Cardiac septum (tissue), 1 donor: ENCODE data around the gene CD68. TPM values are rescaled to one million over a fixed set of nuclear protein-coding genes. Genes with fewer than 3 reads are reported as not detected.
"Not testable (repeated sequence)": the region's sequence is repeated elsewhere in the genome, so short reads cannot be mapped to it uniquely, and the experiment has no call there.

Source experiments
- DNase-seq: peaks from one replicate; pipeline ENCODE4 v3.0.0-alpha.2; 2020; ENCODE audit warnings: low spot score
- intact Hi-C: fragments of 100-400 bp; cut with DNase I; formaldehyde crosslinking; loops from one replicate; pipeline ENCODE4 v1.14.0; 2022
- total RNA-seq: library from RNA; stranded (reverse); fragmentation: NEBNext Ultra II Directional; extraction: Animal tissue kit (Norgen Biotek cat#: 25700); gene quantifications from one replicate; pipeline ENCODE4 v1.2.1, GENCODE V29; 2021
- donor health status: DM: no; HTN: no; CAD: no.

The CD68 gene
- total RNA-seq, 1 donor from 2014 or later, result 11.4 TPM

DNA sequence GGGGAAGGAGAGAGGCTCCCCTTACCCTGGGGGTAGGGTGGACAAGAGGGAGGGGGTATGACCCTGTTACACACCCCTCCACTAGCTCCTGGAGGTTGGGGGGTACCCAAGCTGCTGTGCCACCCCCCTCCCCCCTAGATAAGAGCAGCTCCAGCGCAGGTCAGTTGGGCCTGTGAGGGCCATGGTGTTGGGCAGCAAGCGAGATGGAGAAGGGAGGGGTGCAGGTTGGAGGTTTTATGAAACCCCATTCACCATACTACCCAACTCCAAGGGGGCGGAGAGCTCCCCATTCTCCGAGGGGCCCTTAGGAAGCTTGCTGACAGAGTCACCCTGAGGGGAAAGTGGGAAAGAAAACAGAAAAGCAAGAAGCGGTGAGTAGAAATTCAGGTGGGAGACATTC, 12.2 kb downstream of the CD68 start:
- DNase-seq, result no peak
- intact Hi-C loops, result no loop called here

DNA sequence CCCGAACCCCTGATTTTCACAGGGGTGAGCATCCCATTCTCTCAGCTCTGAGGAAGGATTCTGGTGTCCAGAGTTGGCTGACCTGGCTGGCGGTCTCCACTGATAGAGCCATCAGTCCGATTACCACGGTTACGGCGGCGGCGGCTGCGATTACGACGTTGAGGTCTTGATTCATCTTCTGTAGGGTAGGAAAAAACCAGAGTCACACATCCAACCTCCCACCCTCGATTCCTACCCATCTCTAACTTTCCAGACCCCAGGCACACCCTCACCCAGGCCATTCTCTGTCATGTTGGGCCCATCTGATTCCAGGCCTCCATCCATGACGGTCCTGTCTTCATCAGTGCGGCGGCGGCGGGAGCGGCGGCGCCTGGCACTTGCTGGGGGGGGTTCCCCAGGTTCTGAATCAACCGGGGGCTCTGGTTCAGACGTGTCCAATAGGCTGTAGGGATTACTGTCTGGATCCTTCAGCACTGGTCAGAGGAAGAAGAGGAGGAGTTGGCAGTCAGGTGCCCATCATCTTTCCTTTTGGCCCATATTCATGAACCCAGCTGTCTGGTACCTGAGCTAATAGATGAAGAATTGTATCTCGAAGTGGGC, 13.1 kb downstream of the CD68 start:
- DNase-seq, result no peak
- intact Hi-C loops, result no loop called here

DNA sequence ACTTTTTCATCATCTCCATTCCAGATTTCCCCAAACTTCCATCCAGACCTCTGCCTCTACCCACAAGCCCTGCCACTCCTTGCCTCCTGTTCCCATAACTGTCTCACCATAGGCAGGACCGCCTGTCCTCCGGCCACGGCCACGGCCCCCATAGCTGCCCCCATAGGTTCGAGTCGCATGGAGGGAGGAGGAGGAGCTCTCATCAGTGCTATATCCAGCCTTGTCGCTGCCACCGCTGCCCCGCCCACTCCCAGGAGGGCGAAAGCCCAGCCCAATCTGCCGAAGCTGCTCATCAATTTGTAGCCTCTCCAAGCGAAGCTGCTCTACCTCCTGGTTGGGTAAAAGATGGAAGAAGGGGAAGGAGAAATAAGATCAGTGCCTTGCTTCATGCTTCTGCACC, 13.9 kb downstream of the CD68 start:
- no peak for DNase-seq
- intact Hi-C loops, result no loop called here

DNA sequence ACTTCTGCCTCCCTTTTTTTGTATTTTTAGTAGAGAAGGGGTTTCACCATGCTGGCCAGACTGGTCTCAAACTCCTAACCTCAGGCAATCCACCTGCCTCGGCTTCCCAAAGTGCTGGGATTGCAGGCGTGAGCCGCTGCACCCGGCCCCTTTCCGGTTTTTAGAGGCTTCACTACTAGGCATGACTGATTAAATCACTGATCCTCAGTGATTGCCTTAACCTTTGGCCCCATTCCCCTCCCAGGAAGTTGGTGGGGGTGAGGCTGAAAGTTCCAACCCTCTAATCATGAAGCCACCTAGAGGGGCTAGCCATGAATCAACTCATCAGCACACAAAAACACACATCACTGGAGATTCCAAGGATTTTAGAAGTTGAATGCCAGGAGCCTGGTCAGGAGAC, 18.1 kb downstream of the CD68 start:
- intact Hi-C loops, DNase-seq: not testable (repeated sequence)

DNA sequence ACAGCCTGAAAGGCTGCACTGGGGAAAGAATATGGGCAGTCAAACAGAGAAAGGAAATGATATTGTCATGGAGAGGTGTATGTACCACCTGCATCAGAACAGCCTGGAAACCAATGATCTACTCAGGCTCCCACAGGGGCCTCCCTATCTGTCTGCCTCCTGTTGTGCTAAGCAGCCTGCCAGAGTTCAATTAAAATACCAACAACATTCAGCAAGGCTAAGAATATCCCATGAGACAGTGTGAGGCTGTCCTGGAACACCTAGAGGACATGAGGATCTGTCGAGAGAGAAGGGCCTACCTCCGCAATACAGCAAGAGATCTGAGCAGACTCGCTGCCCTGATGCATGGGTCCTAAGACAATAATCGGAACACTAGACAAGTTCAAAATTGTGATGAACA, 26.8 kb downstream of the CD68 start:
- intact Hi-C loops, result no loop called here
- DNase-seq, result no peak

DNA sequence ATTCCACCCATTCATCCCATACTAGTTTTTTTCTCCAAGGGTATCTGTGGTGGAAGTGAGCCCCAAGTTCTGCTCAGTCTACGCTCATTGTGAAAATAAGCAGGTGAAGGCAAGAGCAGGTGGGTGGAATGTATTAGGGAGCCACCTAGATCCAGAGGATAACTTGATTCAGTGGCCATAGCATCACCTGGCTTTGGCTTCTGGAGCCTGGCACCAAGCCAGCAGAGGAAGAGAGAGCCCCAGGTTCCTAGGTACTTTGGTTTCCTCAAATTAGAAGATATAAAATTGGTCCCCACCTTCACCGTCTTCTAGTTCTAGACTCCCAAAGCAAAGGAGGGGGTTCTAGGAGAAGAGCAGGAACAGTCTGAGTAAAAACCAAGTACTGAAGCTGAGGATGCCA, 31.2 kb downstream of the CD68 start:
- intact Hi-C loops, result loop anchor here (5.0 kb wide), 1 partner anchor 77 kb away; the partner anchor contains the start of genes TP53 and WRAP53
- no peak for DNase-seq

DNA sequence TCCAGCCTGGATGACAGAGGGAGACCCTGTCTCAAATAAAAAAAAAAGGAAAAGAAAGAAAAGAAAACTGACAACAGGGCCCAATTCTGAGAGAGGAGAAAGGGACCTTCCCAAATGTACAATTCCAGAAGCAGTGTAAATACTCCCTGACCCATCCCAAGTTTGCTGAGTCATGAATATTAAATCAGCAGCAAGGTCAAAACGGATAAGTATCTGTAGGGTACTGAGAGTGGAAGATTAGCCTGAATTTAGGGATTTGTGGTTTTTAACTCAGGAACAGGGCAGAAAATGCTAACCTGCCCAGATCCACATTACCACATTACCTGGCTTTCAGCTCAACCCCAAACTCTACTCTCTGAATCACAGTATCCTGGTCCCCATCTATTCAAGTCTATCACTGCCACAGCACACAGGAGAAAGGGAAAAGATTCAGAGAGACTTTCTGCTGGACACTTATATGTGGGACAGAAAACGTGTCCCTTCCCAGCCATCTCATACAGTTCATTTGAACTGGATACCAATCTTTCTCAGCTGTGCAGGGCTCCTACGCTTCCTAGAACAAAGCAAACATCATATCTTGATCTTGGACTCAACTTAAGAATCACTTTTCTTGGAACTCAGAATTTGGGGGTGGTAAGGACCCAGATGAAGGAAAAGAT, 32.3 kb downstream of the CD68 start:
- DNase-seq, result no peak
- intact Hi-C loops, result loop anchor here (5.0 kb wide), 1 partner anchor 76 kb away; the partner anchor contains the start of genes TP53 and WRAP53

DNA sequence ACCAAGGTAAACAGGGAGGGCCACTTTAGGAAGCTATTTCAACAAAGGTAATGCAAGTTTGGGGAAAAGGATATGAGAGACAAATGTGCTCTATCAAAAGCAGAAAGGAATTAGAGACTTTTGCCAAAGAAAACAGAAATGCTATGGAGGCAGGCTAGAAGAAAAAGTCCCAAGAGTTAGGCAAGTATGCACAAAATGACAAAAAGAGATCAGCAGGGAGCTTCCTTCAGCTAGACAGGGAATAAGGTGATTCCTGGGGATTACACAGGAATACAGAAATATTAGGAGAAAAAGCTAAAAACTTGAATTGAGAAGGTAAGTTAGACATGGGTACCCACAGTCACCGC, 32.8 kb downstream of the CD68 start:
- intact Hi-C loops, result loop anchor here (5.0 kb wide), 1 partner anchor 75 kb away; the partner anchor contains the start of genes TP53 and WRAP53
- DNase-seq, result no peak

DNA sequence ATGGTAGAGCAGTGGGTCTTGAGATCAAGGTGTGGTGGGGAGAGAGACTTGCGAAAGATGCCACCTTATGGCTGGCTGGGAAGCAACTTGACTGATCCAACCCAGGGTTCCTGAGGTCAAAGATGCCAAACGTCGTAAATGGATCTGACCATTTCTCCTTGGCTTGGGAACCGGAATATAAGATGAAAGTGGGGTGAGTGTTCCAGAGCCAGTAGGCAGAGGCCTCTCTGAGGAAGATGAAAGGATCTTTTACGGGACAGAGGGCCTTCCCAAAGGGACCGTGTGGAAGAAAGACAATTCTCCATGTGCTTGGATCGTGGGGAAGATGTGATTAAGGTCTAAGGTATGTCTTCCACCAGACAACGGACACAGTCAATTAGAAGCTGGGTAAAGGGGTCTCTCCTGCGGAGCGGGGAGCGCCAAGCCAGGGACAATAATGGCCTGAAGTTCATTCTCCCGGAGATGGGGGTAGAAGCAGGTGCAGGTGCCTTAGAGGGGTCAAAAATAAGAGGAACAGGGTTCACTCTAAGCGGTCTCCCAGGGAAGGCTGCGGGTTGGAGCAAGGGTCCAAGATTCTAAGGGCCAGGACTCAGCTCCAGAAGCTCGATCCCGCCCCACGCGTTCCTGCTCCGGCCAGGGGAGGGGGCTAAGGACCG, 34.5 kb downstream of the CD68 start:
- DNase-seq, result no peak
- intact Hi-C loops, result loop anchor here (2.0 to 5.0 kb wide), 2 partner anchors 31 to 73 kb away; partner anchors contain the start of genes MPDU1, TP53 and WRAP53

DNA sequence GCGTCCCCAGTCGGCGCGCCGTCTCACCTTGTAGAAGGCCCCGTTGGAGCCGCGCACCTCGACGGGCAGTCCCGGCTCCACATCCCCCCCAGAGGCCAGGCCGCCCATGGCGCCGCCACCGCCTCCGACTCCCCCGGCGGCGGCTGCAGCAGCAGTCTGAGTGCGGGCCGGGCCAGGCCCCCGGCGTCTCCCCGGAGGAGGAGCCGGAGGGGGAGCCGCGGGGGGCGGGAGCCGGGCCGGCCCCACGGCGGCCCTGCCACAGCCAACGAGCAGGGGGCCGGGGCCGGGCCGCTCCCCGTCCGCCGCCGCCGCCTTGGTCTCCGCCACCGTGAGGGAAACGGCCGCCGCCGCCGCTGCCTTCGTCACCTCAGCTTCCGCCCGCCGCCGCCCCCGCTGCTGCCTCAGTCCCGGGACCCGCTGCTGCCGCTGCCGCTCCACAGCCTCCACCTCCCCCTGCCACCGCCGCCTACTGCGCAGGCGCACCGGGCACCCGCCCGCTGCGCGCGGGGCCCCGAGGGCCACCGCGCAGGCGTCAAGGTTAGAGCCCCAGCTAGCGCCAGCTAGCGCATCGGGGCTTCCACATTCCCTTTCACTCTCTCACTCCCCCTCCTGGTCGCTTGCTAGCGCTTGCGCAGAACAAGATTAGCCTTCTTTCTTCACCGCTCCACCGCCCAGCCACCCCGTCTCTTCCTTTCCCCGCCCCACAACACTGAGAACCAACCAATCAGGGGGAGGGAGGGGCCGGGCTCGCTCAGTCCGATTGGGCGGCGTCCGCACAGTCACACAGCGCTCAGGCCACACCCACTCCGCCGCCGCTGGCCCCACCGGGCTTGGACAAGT, 35.2 kb downstream of the CD68 start, which contains the start of gene FXR2:
TSS of gene FXR2 (minus strand) at position 473 of the 840 bp plus-strand sequence. CDS start at position 108, 365 bp downstream.
- intact Hi-C loops, result loop anchor here (2.0 to 5.0 kb wide), 2 partner anchors 32 to 73 kb away; partner anchors contain the start of genes MPDU1, TP53 and WRAP53
- peak; percentile 100 for DNase-seq

DNA sequence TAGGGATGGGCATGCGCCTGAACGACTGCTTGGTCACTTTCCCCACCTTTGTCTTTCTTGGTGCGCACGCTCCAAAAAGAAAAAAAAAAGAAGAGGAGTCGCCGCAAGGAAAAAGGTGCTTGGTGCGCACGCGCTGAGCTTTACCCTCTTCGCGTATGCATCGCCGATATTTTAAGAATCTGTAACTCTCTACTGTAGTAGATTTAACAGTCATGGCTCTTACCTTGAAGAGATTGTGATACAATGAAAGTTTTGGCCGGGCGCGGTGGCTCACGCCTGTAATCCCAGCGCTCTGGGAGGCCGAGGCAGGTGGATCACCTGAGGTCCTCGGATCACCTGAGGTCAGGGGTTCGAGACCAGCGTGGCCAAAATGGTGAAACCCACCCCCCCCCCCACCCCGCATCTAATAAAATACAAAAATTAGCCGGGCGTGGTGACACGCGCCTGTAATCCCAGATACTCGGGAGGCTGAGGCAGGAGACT, 35.9 kb downstream of the CD68 start:
- intact Hi-C loops, result loop anchor here (2.0 kb wide), 1 partner anchor 33 kb away; the partner anchor contains the start of gene MPDU1
- no peak for DNase-seq

DNA sequence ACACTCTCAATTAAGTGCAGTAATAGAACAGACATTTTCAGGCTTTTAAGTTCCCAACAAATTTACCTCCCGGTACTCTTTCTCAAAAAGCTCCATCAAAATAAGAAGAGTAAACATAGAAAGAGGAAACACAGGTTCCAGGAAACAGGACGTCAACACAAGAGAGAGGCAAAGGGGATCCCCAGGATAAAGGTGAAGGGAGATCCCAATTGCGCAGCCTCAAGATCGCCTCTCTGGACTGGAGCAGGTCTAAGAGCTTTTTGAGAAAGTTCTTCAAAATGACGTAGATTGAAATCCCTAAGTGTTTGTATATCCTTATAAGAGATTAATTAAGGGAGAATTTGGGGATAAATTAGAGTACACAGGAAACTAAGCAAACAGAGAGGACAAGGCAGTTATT, 39.2 kb downstream of the CD68 start:
- intact Hi-C loops, result no loop called here
- no peak for DNase-seq

DNA sequence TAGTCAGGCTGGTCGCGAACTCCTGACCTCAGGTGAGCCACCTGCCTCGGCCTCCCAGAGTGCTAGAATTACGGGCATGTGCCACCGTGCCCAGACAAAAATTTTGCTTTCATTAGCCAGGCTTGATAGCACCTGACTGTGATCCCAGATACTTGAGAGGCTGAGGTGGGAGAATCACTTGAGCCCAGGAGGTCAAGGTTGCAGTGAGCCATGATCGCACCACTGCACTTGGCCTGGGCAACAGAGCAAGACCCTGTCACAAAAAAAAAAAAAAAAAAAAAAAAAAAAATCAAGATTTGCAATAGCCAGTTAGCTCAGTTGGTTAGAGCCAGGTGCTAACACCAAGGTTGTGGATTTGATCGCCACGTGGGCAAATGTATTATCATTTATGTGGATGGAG, 41.4 kb downstream of the CD68 start:
- intact Hi-C loops, result no loop called here
- DNase-seq, result no peak

DNA sequence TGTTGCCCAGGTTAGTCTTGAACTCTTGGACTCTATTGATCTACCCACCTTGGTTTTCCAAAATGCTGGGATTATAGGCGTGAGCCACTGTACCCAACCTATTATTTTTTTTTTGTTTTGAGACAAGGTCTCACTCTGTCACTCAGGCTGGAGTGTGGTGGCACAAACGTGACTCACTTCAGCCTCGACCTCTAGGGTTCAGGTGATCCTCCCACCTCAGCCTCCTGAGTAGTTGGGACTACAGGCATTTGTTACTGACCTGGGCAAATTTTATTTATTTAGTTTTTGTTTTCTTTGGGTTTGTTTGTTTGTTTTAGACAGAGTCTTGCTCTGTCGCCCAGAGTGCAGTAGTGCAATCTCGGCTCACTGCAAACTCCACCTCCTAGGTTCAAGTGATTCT, 44.2 kb downstream of the CD68 start:
- no peak for DNase-seq
- intact Hi-C loops, result no loop called here

DNA sequence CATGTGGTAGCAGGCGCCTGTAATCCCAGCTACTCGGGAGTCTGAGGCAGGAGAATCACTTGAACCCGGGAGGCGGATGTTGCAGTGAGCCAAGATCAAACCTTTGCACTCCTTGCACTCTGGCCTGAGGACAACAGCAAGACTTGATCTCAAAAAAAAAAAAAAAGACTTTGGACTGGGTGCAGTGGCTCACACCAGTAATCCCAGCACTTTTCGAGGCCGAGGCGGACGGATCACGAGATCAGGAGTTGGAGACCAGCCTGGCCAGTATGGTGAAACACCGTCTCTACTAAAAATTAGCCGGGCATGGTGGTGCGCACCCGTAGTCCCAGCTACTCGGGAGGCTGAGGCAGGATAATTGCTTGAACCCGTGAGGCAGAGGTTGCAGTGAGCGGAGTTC, 46.3 kb downstream of the CD68 start:
- not testable (repeated sequence) for DNase-seq
- intact Hi-C loops, result loop anchor here (5.0 kb wide), 1 partner anchor 38 kb away; no protein-coding TSS in a partner anchor

DNA sequence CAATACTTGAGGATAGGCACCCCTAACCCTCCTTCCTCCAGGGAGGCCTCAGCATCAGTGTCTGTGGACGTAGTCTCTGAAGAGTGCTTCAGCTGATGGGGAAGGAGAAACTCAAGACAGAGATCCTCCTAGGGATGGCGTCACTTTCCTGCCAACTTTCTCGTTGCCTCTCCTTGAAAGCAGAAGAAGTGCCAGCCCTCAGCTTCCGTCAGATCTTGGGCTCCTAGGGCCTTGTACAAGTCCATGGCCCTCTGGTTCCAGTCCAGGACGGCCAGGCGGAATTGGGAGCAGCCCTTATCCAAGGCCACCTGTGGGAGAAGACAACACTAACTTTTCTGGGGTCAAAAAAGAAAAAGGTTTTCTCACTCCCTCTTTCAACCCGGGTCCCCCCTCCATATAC, 46.9 kb downstream of the CD68 start:
- no peak for DNase-seq
- intact Hi-C loops, result loop anchor here (5.0 kb wide), 1 partner anchor 39 kb away; no protein-coding TSS in a partner anchor

DNA sequence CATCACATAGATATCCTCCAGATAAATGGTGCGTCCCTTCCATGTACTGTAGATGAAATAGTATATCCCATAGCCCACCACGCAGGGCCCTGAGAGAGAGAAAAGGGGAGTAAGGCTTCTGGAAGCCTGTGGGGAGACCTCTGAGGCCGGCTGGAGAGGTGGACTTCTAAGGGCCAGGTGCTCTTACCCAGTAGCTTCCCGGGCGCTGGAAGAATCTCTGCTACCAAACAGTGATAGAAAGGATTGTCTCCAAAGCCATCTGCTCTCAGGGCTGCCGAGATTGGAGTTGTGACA, 47.5 kb downstream of the CD68 start:
- no peak for DNase-seq
- intact Hi-C loops, result loop anchor here (5.0 kb wide), 1 partner anchor 40 kb away; no protein-coding TSS in a partner anchor

DNA sequence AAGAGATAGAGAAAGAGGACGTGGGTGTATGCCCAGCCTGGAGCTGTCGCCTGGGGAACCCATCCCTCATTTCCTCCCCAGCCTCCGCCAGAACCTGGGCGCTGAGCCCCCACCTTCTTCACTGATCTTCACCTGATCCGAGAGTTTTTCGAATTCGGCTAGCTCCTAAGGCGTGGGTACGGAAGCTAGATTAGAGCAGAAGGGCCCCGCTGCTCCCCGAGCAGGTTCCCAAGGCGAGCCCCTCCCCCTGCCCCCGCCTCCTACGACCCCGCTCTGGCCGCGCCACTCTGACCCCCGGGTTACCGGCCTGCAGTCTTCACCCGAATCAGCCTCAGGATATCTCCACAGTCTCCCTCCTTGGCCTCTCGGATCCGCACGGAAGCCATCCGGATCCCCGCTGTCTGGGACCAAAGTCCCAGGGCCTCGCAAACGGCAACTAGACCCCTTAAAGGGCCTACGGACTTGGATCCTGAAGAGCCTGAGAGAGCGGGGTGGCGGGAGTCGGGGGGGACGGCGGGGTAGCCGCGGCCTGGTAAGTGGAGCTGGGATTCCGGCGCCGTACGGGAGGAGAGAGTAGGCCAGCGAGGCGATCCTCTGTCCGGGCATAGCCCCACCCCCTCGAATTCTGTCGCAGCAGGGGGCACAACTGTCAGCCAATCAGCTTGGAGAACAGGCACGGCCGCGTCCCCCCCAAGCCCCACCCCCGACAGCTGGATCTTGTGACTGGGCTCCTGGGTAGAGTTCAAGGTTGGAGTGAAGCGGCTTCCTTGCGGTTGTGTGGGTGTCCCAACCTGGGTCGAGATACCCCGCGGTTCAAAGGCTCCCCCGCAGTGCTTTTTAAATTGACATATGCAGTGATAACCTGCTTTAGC, 48.0 kb downstream of the CD68 start, which contains the start of gene SAT2:
TSS of gene SAT2 (minus strand) at position 572 of the 872 bp plus-strand sequence. CDS start at position 386, 186 bp downstream.
- peak; percentile 96 for DNase-seq
- intact Hi-C loops, result loop anchor here (5.0 kb wide), 1 partner anchor 40 kb away; no protein-coding TSS in a partner anchor
